ENCODE results near the gene AUNIP. TPM values are rescaled to one million over a fixed set of nuclear protein-coding genes. Genes with fewer than 3 reads are reported as not detected.
A peak's percentile ranks its signal among the peaks of the same experiment; 100 is the strongest.

Gene AUNIP
- total RNA-seq, 1 experiment from 2014 or later: 11.0 TPM

DNA sequence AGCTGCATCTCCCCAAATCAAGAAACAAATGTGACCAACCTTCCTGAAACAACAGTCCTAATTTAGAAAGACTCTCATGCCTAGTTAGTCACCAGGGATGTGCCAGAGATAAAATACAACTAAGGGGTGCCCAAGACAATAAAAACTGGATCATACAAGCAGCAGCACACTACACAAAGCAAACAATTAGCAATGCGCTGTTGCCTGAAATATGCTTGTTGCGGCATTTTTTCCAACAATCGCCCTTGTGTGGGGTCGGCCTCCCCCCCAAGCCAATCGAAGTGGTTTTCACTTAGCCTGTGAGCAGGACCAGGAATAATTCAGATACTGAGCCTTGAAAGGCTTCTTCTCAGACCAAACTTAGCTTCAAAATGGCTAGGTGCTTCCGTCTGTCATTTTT is 48.3 kb upstream of the AUNIP start:
- CTCF ChIA-PET: no interaction called here
- no TSS peak for BruUV-seq (replicated peaks)

DNA sequence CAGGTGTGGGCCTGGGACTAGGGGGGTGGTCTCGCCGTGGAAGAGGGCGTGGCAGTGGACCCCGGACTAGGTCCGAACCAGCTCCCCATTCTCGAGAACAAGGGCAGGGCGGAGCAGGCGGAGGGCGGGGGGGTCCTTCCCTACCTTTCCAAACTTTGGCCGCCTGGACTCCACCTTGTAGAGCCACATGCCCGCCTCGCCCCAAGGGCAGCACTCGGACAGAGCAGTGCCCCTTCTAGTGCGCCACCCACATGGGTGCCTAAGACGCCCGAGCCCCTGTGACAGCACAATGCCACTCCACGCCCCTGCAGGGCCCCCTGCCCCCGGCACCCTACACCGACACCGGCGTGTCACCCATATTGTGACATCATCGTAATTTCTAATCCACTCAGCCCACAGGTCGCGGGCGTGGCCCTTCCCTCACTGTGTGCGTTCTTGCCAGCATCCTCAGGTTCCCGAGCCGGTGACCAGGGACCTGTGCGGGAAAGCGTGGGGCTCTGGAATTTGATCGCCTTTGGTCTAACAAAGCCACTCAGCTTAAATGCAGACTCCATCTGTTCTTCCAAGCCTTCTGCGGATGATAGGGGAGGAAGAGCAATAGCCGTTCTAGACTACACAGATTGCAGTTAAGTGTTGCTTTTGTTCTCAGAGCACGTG is 47.5 kb upstream of the AUNIP start:
- no peaks in the 10 kb centered on the region for H3K27me3 ChIP-seq (ENCODE audit: insufficient read depth, low read depth)
- no peak for DNase-seq
- intact Hi-C loops (cut with micrococcal nuclease; ENCODE audit: unreplicated experiment): loop anchor here (5.0 kb wide), 1 partner anchor 84 kb away; no protein-coding TSS in a partner anchor
- peaks cover 28% of the 10 kb centered on the region for H3K79me2 ChIP-seq (ENCODE audit: low read depth)
- no peaks in the 10 kb centered on the region for H3K9me3 ChIP-seq (ENCODE audit: insufficient read depth, low read depth)
- TF ChIP-seq EZH2 (IDR thresholded peaks at IDR 0.05; ENCODE audit: low read depth): no peak
- TF ChIP-seq, protein P1, sequence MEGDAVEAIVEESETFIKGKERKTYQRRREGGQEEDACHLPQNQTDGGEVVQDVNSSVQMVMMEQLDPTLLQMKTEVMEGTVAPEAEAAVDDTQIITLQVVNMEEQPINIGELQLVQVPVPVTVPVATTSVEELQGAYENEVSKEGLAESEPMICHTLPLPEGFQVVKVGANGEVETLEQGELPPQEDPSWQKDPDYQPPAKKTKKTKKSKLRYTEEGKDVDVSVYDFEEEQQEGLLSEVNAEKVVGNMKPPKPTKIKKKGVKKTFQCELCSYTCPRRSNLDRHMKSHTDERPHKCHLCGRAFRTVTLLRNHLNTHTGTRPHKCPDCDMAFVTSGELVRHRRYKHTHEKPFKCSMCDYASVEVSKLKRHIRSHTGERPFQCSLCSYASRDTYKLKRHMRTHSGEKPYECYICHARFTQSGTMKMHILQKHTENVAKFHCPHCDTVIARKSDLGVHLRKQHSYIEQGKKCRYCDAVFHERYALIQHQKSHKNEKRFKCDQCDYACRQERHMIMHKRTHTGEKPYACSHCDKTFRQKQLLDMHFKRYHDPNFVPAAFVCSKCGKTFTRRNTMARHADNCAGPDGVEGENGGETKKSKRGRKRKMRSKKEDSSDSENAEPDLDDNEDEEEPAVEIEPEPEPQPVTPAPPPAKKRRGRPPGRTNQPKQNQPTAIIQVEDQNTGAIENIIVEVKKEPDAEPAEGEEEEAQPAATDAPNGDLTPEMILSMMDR (conservative IDR thresholded peaks at IDR 0.05): no peak
- H3K9me2 ChIP-seq (ENCODE audit: insufficient read depth): no peaks in the 10 kb centered on the region
- peaks cover 6% of the 10 kb centered on the region; the same call in 1 of the 2 replicates for H3F3A ChIP-seq (ENCODE audit: insufficient read depth, low read depth)
- peaks cover 15% of the 10 kb centered on the region for H3K4me1 ChIP-seq (replicated peaks; ENCODE audit: insufficient read depth)
- H3K4me3 ChIP-seq: peak overlapping the region; percentile 92; the same call in 1 of the 2 replicates
- no peak overlapping the region for H3K27ac ChIP-seq
- no peak overlapping the region; the same call in 1 of the 2 replicates for H2AFZ ChIP-seq
- POLR2A ChIA-PET (ENCODE audit: unreplicated experiment): interaction anchor here (0.5 kb wide), 1 partner anchor 70 kb away, joined by 6 read pairs; no protein-coding TSS in a partner anchor
- H3K4me2 ChIP-seq: peak overlapping the region; percentile 99
- no peaks in the 10 kb centered on the region; the same call in 1 of the 2 replicates for H3K36me3 ChIP-seq (ENCODE audit: low read depth)
- H4K20me1 ChIP-seq (ENCODE audit: insufficient read depth): no peaks in the 10 kb centered on the region; the same call in 1 of the 2 replicates
- CTCF ChIA-PET: interaction anchor here (0.6 kb wide), 2 partner anchors 146 to 373 kb away, joined by 3 to 5 read pairs; no protein-coding TSS in a partner anchor
- BruUV-seq (replicated peaks): no TSS peak

More for the DNA sequence above, 48.3 kb upstream of the AUNIP start:
- peaks cover 24% of the 10 kb centered on the region for H3K79me2 ChIP-seq (ENCODE audit: low read depth)
- no peaks in the 10 kb centered on the region; the same call in 1 of the 2 replicates for H3K36me3 ChIP-seq (ENCODE audit: low read depth)
- H3K4me2 ChIP-seq: no peak overlapping the region
- TF ChIP-seq EZH2 (IDR thresholded peaks at IDR 0.05; ENCODE audit: low read depth): no peak
- TF ChIP-seq, protein P1 (conservative IDR thresholded peaks at IDR 0.05): no peak
- H2AFZ ChIP-seq: no peak overlapping the region
- no peaks in the 10 kb centered on the region for H3K9me2 ChIP-seq (ENCODE audit: insufficient read depth)
- DNase-seq: no peak
- POLR2A ChIA-PET (ENCODE audit: unreplicated experiment): no interaction called here
- H3K4me1 ChIP-seq (replicated peaks; ENCODE audit: insufficient read depth): peaks cover 15% of the 10 kb centered on the region
- no peaks in the 10 kb centered on the region for H3K9me3 ChIP-seq (ENCODE audit: insufficient read depth, low read depth)
- no peak overlapping the region for H3K4me3 ChIP-seq
- H3K27me3 ChIP-seq (ENCODE audit: insufficient read depth, low read depth): no peaks in the 10 kb centered on the region
- no peaks in the 10 kb centered on the region; the same call in 1 of the 2 replicates for H4K20me1 ChIP-seq (ENCODE audit: insufficient read depth)
- H3K27ac ChIP-seq: no peak overlapping the region
- peaks cover 6% of the 10 kb centered on the region; the same call in 1 of the 2 replicates for H3F3A ChIP-seq (ENCODE audit: insufficient read depth, low read depth)
- intact Hi-C loops (cut with micrococcal nuclease; ENCODE audit: unreplicated experiment): loop anchor here (5.0 kb wide), 1 partner anchor 85 kb away; no protein-coding TSS in a partner anchor

DNA sequence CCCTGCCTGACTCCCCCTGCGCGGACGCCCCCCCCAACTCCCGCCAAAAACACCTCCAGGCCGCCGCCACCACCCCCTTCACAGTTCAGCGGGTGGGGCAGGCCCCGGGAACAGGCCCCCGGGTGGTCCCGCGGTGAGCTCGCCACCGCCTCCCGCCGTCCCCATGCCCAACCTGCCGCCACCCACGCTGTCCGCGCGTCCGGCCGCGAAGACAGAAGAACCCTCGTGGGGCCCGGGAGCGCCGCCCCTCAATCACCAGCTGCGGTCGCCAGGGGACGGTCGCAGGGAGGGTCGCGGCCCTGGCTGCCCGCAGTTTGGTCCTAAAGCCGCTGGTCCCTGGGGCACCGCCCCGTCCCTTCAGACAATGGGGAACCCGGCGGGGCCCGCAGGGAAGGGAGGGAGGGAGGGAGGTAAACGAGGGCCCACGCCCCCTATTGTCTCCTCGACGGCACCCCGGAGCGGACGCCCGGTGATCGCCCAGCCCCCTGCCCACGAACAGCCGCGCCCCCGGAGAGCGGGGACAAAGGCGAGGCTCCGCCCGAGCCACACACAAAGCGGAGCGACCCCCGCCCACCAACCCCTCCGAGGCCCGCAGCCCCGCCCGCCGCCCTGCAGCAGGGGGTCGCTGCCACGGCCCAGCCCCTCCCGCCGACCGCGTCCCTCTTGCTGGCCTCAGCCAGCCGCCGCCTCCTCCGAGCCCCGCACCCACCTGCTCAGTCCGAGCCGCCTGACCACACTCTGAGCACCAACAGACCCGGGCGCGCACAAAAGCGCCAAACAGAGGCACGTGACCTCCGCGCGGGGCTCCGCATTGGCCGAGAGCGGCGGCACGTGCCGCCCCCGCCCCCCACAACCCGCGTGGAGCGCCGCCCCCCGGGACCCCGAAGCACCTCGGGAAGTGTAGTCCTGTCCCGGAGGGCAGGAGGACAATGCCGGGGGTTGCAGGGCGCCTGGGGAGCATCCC is 46.7 kb upstream of the AUNIP start, which contains the start of gene STMN1:
STMN1 (minus strand) TSS at position 740 of the 964 bp plus-strand sequence. CDS start 1,743 bp downstream, outside the sequence.
- Histone ChIP-seq H2AFZ (peak within 1 kb of the TSS; percentile 91), H3F3A (ENCODE audit: insufficient read depth, low read depth) (peaks cover 10% of the 10 kb centered on the region; the same call in 1 of the 2 replicates), H4K20me1 (ENCODE audit: insufficient read depth) (no peaks in the 10 kb centered on the region; the same call in 1 of the 2 replicates), H3K4me3 (peak within 1 kb of the TSS; percentile 92), H3K4me2 (peak within 1 kb of the TSS; percentile 99), H3K9me3 (ENCODE audit: insufficient read depth, low read depth) (no peaks in the 10 kb centered on the region), H3K27me3 (ENCODE audit: insufficient read depth, low read depth) (no peaks in the 10 kb centered on the region), H3K36me3 (ENCODE audit: low read depth) (no peaks in the 10 kb centered on the region; the same call in 1 of the 2 replicates), H3K27ac (no peak within 1 kb of the TSS), H3K4me1 (replicated peaks; ENCODE audit: insufficient read depth) (peaks cover 15% of the 10 kb centered on the region), H3K79me2 (ENCODE audit: low read depth) (peaks cover 28% of the 10 kb centered on the region), H3K9me2 (ENCODE audit: insufficient read depth) (no peaks in the 10 kb centered on the region)
- BruUV-seq (replicated peaks): no TSS peak
- TF ChIP-seq, protein P1 (conservative IDR thresholded peaks at IDR 0.05): no peak
- TF ChIP-seq EZH2 (IDR thresholded peaks at IDR 0.05; ENCODE audit: low read depth): no peak
- POLR2A ChIA-PET (ENCODE audit: unreplicated experiment): interaction anchor here (0.6 kb wide), 1 partner anchor 12 kb away, joined by 7 read pairs; no protein-coding TSS in a partner anchor
- intact Hi-C loops (cut with micrococcal nuclease; ENCODE audit: unreplicated experiment): loop anchor here (2.0 to 5.0 kb wide), 2 partner anchors 84 to 93 kb away; partner anchors contain the start of gene PAFAH2
- CTCF ChIA-PET: interaction anchor here (0.5 to 0.6 kb wide), 3 partner anchors 92 to 372 kb away, joined by 3 to 5 read pairs (median 3); partner anchors contain the start of gene PAFAH2
- peak in 1 of 2 experiments; percentile 87 for DNase-seq

All from PC-9 (cell line).